GM23248 (cell line): ENCODE data around the gene HOXC9. TPM values are rescaled to one million over a fixed set of nuclear protein-coding genes. Genes with fewer than 3 reads are reported as not detected.

ENCODE experiments used
- DNase-seq: peaks from one replicate; pipeline ENCODE4 v3.0.0-alpha.2; 2015
- H2AFZ ChIP-seq: fragments of 200-600 bp; sonication (generic); 2 replicates; pipeline ENCODE4 v1.6.1; 2016; ENCODE audit warnings: antibody characterized with exemption
- H3F3A ChIP-seq: fragments of 200-600 bp; sonication (generic); 2 replicates; pipeline ENCODE4 v1.6.1; 2016; ENCODE audit warnings: mild to moderate bottlenecking, antibody characterized with exemption, mixed run types; ENCODE audit not compliant: insufficient read depth
- H3K27ac ChIP-seq: fragments of 200-600 bp; sonication (generic); 2 replicates; pipeline ENCODE4 v1.5.1; 2016; ENCODE audit warnings: mild to moderate bottlenecking
- H3K27me3 ChIP-seq: fragments of 200-600 bp; sonication (generic); replicated peaks from 2 replicates; pipeline ENCODE4 v1.6.1; 2016; ENCODE audit warnings: mild to moderate bottlenecking; ENCODE audit not compliant: insufficient read depth
- H3K36me3 ChIP-seq: fragments of 200-600 bp; sonication (generic); 2 replicates; pipeline ENCODE4 v1.6.1; 2016; ENCODE audit warnings: low read depth, mild to moderate bottlenecking
- H3K4me1 ChIP-seq: fragments of 200-600 bp; sonication (generic); 2 replicates; pipeline ENCODE4 v1.6.1; 2016; ENCODE audit warnings: mild to moderate bottlenecking; ENCODE audit not compliant: insufficient read depth
- H3K4me2 ChIP-seq: fragments of 200-600 bp; sonication (generic); one replicate; pipeline ENCODE4 v1.6.1; 2016; ENCODE audit warnings: mild to moderate bottlenecking; ENCODE audit not compliant: unreplicated experiment
- H3K4me3 ChIP-seq: fragments of 200-600 bp; sonication (generic); 2 replicates; pipeline ENCODE4 v1.5.1; 2016; ENCODE audit warnings: mild to moderate bottlenecking
- H3K79me2 ChIP-seq: fragments of 200-600 bp; sonication (generic); 2 replicates; pipeline ENCODE4 v1.6.1; 2016; ENCODE audit warnings: mild to moderate bottlenecking; ENCODE audit not compliant: insufficient read depth
- H3K9ac ChIP-seq: fragments of 200-600 bp; sonication (generic); 2 replicates; pipeline ENCODE4 v1.6.1; 2016; ENCODE audit warnings: mild to moderate bottlenecking
- H3K9me2 ChIP-seq: fragments of 200-600 bp; sonication (generic); 2 replicates; pipeline ENCODE4 v1.6.1; 2016; ENCODE audit warnings: mixed run types, mild to moderate bottlenecking, moderate library complexity; ENCODE audit not compliant: insufficient read depth
- H3K9me3 ChIP-seq: fragments of 200-600 bp; sonication (generic); one replicate; pipeline ENCODE4 v1.6.1; 2017; ENCODE audit warnings: low read depth
- H4K20me1 ChIP-seq: fragments of 200-600 bp; sonication (generic); 2 replicates; pipeline ENCODE4 v1.6.0; 2016; ENCODE audit not compliant: insufficient read depth
- EZH2 ChIP-seq: fragments of 200-600 bp; sonication (generic); IDR thresholded peaks from 2 replicates; pipeline ENCODE4 v1.6.1; 2018; ENCODE audit warnings: antibody characterized with exemption, mild to moderate bottlenecking; ENCODE audit not compliant: insufficient read depth, poor library complexity, severe bottlenecking
- EZH2phosphoT487 ChIP-seq: fragments of 200-600 bp; sonication (generic); IDR thresholded peaks from 2 replicates; pipeline ENCODE4 v1.6.1; 2018; ENCODE audit warnings: antibody characterized with exemption, moderate library complexity, mild to moderate bottlenecking, low read depth; ENCODE audit not compliant: insufficient read depth
- WGBS, 2 experiments: methylation state at CpG; one replicate each; pipeline ENCODE4 v1.1.6; 2015 to 2017; ENCODE audit warnings: low lambda C conversion rate in 2 of 2, low coverage in 1 of 2; ENCODE audit errors: missing lambda C conversion rate in 2 of 2; 5-methylcytosine and 5-hydroxymethylcytosine counted together
- in situ Hi-C: fragments of 300-500 bp; cut with MboI; formaldehyde crosslinking; loops from 2 replicates; pipeline ENCODE4 v1.15.0; 2020
- polyA plus RNA-seq: library from polyadenylated mRNA; unstranded; fragments of >200 nt; fragmentation: Nextera tagmentation; extraction: Ambion mirVana; gene quantifications from 2 replicates; pipeline ENCODE4 v1.2.1, GENCODE V29; 2016
- total RNA-seq: library from RNA; depleted of rRNA; stranded (reverse); fragments of >200 nt; shearing (Covaris generic); gene quantifications from 2 replicates; pipeline ENCODE4 v1.2.3, GENCODE V29; 2014; rRNA removed

The HOXC9 gene
- total RNA-seq (2.5 and 3.7 TPM in 2 replicates), polyA plus RNA-seq (5.5 and 6.0 TPM in 2 replicates)

GRCh38 chr12:54000116-54001114, at the start of gene HOXC9:
Gene HOXC9, plus strand, starts transcription at chr12:54000161. Its CDS starts 28 bp downstream, at chr12:54000189.
- DNase-seq, result peak; percentile 74
- Histone ChIP-seq H3K9ac (peak within 1 kb of the TSS; percentile 98), H3K27ac (peak within 1 kb of the TSS; percentile 58)

DNA sequence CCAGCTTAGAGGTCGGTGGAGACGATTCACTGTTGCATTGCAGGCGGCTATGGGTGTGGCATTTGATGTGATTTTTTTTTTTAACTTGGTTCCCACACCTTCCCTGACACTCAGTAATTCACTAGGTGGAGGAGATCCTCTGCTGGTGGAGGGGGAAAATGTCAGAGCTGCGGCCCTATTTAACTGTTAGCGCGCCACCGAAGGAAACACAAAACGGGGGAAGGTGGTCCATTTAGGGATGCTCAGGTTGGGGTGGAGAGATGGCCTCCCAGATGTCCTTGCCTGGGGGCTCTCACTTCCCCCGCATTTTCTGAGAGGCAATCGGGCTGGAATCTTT, 49.6 kb upstream of the HOXC9 start:
- Histone ChIP-seq H3K4me3 (no peak overlapping the region), H3K27ac (no peak overlapping the region), H2AFZ (no peak overlapping the region), H3K79me2 (no peaks in the 10 kb centered on the region), H3K4me1 (no peaks in the 10 kb centered on the region), H4K20me1 (no peaks in the 10 kb centered on the region), H3K9me3 (no peaks in the 10 kb centered on the region), H3F3A (no peaks in the 10 kb centered on the region), H3K4me2 (no peak overlapping the region), H3K9ac (no peak overlapping the region), H3K36me3 (no peaks in the 10 kb centered on the region), H3K27me3 (peaks cover 97% of the 10 kb centered on the region), H3K9me2 (no peaks in the 10 kb centered on the region)
- in situ Hi-C loops, result no loop called here
- DNase-seq, result no peak
- WGBS, 2 experiments, result 3 to 8% methylated on average over 10 of the region's 10 CpGs
- TF ChIP-seq EZH2phosphoT487 (no peak), EZH2 (peak; percentile 47)

More at GRCh38 chr12:54000116-54001114, at the start of gene HOXC9:
- Histone ChIP-seq H3K9me2 (no peaks in the 10 kb centered on the region), H3F3A (no peaks in the 10 kb centered on the region), H3K9me3 (no peaks in the 10 kb centered on the region), H3K27me3 (no peaks in the 10 kb centered on the region), H2AFZ (peak within 1 kb of the TSS; percentile 100), H3K4me1 (peaks cover 3% of the 10 kb centered on the region; the same call in 1 of the 2 replicates), H3K36me3 (no peaks in the 10 kb centered on the region), H3K4me2 (peak within 1 kb of the TSS; percentile 98), H3K4me3 (peak within 1 kb of the TSS; percentile 96), H3K79me2 (peaks cover 9% of the 10 kb centered on the region; the same call in 1 of the 2 replicates), H4K20me1 (no peaks in the 10 kb centered on the region)
- in situ Hi-C loops, result no loop called here
- 6 to 7% methylated on average over 66 to 87 of the region's 87 CpGs for WGBS, 2 experiments
- TF ChIP-seq EZH2 (no peak), EZH2phosphoT487 (no peak)

DNA sequence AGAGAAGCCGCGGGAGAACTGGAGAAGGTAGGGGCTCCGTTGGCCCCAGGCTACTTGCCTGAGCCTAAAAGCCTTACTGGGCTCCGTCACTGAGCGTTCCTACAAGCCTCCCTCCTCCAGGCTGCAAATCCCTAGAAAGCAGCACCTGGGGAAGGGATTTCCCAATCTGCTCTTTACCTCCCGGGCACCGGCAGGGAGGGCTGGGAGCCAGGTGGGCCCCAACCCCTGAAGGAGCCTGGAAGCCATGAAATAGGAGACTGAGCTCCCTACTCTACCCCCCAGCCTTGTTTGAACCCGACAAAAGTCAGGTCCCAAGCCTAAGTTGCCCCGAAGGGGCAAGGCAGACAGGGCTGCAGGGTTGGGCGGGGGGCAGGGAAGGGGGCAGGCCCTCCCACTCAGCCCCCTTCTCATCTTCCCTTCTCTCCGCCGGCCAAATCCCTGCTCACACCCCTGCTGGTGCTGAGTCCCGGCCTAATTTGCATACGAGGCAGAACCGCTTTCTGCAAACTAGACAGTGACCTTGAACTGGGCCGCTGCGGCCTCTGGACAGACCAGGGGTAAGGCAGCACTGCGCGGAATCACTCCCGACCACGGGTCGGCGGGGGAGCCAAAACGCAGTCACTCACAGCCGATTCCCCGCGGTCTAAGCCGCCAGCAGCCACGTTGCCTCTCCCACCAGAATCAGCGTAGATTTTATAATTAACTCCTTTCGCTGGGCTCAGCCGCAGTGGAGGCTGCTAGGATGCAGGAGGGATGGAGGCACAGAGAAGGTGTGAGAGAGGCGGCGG, 49.0 kb upstream of the HOXC9 start:
- no peaks in the 10 kb centered on the region for H3K9me3 ChIP-seq
- no peaks in the 10 kb centered on the region for H3K4me1 ChIP-seq
- no peak overlapping the region for H3K4me2 ChIP-seq
- H3K79me2 ChIP-seq, result no peaks in the 10 kb centered on the region
- H3K36me3 ChIP-seq, result no peaks in the 10 kb centered on the region
- DNase-seq, result no peak
- no peaks in the 10 kb centered on the region for H3K9me2 ChIP-seq
- 11 to 14% methylated on average over 32 to 34 of the region's 34 CpGs for WGBS, 2 experiments
- H3F3A ChIP-seq, result no peaks in the 10 kb centered on the region
- no peak overlapping the region for H3K27ac ChIP-seq
- H4K20me1 ChIP-seq, result no peaks in the 10 kb centered on the region
- H3K27me3 ChIP-seq, result peaks cover 97% of the 10 kb centered on the region
- no peak overlapping the region for H3K4me3 ChIP-seq
- peak; percentile 70 for TF ChIP-seq EZH2
- TF ChIP-seq EZH2phosphoT487, result peak; percentile 42; the same call in 1 of the 2 replicates
- H2AFZ ChIP-seq, result no peak overlapping the region
- in situ Hi-C loops, result no loop called here
- H3K9ac ChIP-seq, result no peak overlapping the region
